ENCODE results near the gene FBXL15. TPM values are rescaled to one million over a fixed set of nuclear protein-coding genes. Genes with fewer than 3 reads are reported as not detected.
A peak's percentile ranks its signal among the peaks of the same experiment; 100 is the strongest.

FBXL15 gene
- total and polyA plus RNA-seq, 9 of the 15 experiments (the other 6 are each of a cell fraction or from before 2014, with no cell fraction given), result 0.08 to 25.9 (median 3.5) TPM

- Histone ChIP-seq H3K27me3 (ENCODE audit: control insufficient read depth in 2 of 2, insufficient read depth in 2 of 2, low read length in 2 of 2) (no peaks in the 10 kb centered on the region), H3K79me2 (ENCODE audit: control insufficient read depth, insufficient read depth, low read length) (peaks cover 7% of the 10 kb centered on the region; the same call in 1 of the 3 replicates), H3K4me3 (peak within 1 kb of the TSS; percentile 78), H3K9ac (ENCODE audit: insufficient read depth in 1 of 2, low read depth in 2 of 2, low read length in 2 of 2) (peak within 1 kb of the TSS; percentile 65 to 92), H3K4me1 (replicated peaks in 1 of 2; ENCODE audit: control insufficient read depth in 2 of 2, insufficient read depth in 2 of 2, low read length in 2 of 2) (peaks cover 17 to 54% of the 10 kb centered on the region in 2 experiments; a peak in 4 of 5 replicates), H3K27ac (ENCODE audit: extremely low read depth, low read depth, low read length) (peak within 1 kb of the TSS; percentile 70), H2AFZ (ENCODE audit: low read depth, low read length) (peak within 1 kb of the TSS; percentile 88), H3K9me1 (ENCODE audit: control insufficient read depth, insufficient read depth, low read length) (no peaks in the 10 kb centered on the region), H3K4me2 (ENCODE audit: insufficient read depth, low read length) (peak within 1 kb of the TSS; percentile 99), H4K20me1 (replicated peaks; ENCODE audit: control insufficient read depth, insufficient read depth, low read length) (no peaks in the 10 kb centered on the region), H3K36me3 (ENCODE audit: control insufficient read depth, insufficient read depth, low read length) (peaks cover 16% of the 10 kb centered on the region; the same call in 1 of the 3 replicates), H3K9me3 (replicated peaks; ENCODE audit: control insufficient read depth, insufficient read depth, low read depth, low read length) (no peaks in the 10 kb centered on the region)
- in situ Hi-C loops (cut with MboI), result loop anchor here (25.0 kb wide), 1 partner anchor 192 kb away; no protein-coding TSS in a partner anchor
- peak; percentile 80 to 88 (median 84) for DNase-seq (ENCODE audit: extremely low read depth in 1 of 4, low spot score in 3 of 4)
- CTCF ChIA-PET (ENCODE audit: low intra/inter-chr PET ratio), result interaction anchor here (0.7 kb wide), 1 partner anchor 15 kb away, joined by 4 read pairs; no protein-coding TSS in a partner anchor
- intact Hi-C loops (cut with micrococcal nuclease), result loop anchor here (1.0 to 5.0 kb wide), 2 partner anchors 26 to 228 kb away; no protein-coding TSS in a partner anchor
- peak; percentile 69 for ATAC-seq
- no TSS peak for BruUV-seq (replicated peaks)
- FAIRE-seq, result peak; percentile 60
- POLR2A ChIA-PET, result interaction anchor here (0.5 to 1.9 kb wide), 5 partner anchors 10 to 210 kb away, joined by 3 to 6 read pairs (median 3); no protein-coding TSS in a partner anchor
- WGBS (ENCODE audit: insufficient coverage, low coverage, missing lambda C conversion rate), result under 1% methylated on average over 17 of the region's 42 CpGs
- TF ChIP-seq MEF2A (IDR thresholded peaks at IDR 0.05; ENCODE audit: control insufficient read depth, low read depth, low read length) (no peak), SLC30A9 (CRISPR knock-in tag; IDR thresholded peaks at IDR 0.05) (no peak), MEIS2 (IDR thresholded peaks at IDR 0.05; ENCODE audit: partially characterized antibody) (no peak), CHD2 (IDR thresholded peaks at IDR 0.05; ENCODE audit: low read depth, low read length) (no peak), HMGN3 (IDR thresholded peaks at IDR 0.05; ENCODE audit: borderline replicate concordance, extremely low read depth, insufficient read length, low read depth, low read length) (peak; percentile 17), ATF1 (CRISPR knock-in tag; IDR thresholded peaks at IDR 0.05) (no peak), ATF1 (tag; IDR thresholded peaks at IDR 0.05) (peak; percentile 70), PRDM10 (IDR thresholded peaks at IDR 0.05; ENCODE audit: partially characterized antibody) (peak; percentile 47), NBN (IDR thresholded peaks at IDR 0.05; ENCODE audit: low read depth) (no peak), ZFPM2 (CRISPR knock-in tag; IDR thresholded peaks at IDR 0.05) (no peak), CTBP1 (IDR thresholded peaks at IDR 0.05; ENCODE audit: borderline replicate concordance) (no peak), TBP (optimal IDR thresholded peaks at IDR 0.05; ENCODE audit: low read depth, low read length) (no peak), HDAC8 (tag; IDR thresholded peaks at IDR 0.05) (no peak), SP2 (IDR thresholded peaks at IDR 0.05; ENCODE audit: extremely low read depth, low read depth, low read length, poor library complexity, severe bottlenecking) (no peak), EGR1 (conservative IDR thresholded peaks at IDR 0.05) (0 out of 2 replicates have a peak, but pooled peaks have one; percentile 16)
- TF ChIP-seq, protein P1, sequence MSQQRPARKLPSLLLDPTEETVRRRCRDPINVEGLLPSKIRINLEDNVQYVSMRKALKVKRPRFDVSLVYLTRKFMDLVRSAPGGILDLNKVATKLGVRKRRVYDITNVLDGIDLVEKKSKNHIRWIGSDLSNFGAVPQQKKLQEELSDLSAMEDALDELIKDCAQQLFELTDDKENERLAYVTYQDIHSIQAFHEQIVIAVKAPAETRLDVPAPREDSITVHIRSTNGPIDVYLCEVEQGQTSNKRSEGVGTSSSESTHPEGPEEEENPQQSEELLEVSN (IDR thresholded peaks at IDR 0.05; ENCODE audit: borderline replicate concordance in 1 of 2, extremely low read depth in 1 of 2, insufficient read depth in 1 of 2, insufficient read length in 1 of 2, low read depth in 1 of 2, low read length in 1 of 2, poor library complexity in 1 of 2, severe bottlenecking in 1 of 2), result peak in 1 of 2 experiments; percentile 29
Observed at GRCh38 chr10:102395400-102396316, 25.0 kb upstream of the FBXL15 start, which contains the start of gene NFKB2. Gene NFKB2 (plus strand): TSS chr10:102395705. CDS start chr10:102395960, 255 bp downstream.
